GM12873 (cell line): ENCODE data around the gene FSTL3.

Experiments used
- TF ChIP-seq, protein P1 (sequence below): IDR thresholded peaks from 2 replicates; pipeline ENCODE4 v1.5.1; 2012; ENCODE audit warnings: low read depth, mild to moderate bottlenecking, moderate library complexity, low read length, control low read depth; ENCODE audit not compliant: insufficient read depth; ENCODE audit errors: missing control alignments

FSTL3 gene

DNA sequence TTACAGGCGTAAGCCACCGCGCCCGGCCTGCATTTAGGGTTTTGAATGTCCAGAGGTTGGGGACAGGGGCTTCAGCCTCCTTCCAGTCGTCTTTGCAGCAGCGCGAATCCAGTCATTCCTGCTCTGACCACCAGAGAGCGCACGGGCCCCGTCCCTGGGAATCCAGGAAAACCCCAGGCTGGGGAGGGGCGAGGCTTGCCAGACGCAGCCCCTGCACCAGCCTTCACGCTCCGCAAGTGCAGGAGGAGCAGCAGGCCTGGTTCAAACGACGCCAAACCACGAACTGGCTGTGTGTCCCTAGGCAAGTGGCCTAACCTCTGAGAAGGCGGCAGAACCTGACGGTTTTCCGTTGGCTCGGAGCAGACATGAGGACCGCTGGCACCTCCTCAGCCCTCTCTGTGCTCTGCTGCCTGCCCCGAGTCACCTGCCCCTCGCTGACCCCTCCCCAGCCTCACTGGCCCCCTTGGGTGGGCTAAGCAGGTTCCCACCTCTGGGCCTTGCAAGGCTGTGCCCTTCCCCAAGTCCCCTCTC lies 11.2 kb upstream of the FSTL3 start:
- TF ChIP-seq, protein P1, sequence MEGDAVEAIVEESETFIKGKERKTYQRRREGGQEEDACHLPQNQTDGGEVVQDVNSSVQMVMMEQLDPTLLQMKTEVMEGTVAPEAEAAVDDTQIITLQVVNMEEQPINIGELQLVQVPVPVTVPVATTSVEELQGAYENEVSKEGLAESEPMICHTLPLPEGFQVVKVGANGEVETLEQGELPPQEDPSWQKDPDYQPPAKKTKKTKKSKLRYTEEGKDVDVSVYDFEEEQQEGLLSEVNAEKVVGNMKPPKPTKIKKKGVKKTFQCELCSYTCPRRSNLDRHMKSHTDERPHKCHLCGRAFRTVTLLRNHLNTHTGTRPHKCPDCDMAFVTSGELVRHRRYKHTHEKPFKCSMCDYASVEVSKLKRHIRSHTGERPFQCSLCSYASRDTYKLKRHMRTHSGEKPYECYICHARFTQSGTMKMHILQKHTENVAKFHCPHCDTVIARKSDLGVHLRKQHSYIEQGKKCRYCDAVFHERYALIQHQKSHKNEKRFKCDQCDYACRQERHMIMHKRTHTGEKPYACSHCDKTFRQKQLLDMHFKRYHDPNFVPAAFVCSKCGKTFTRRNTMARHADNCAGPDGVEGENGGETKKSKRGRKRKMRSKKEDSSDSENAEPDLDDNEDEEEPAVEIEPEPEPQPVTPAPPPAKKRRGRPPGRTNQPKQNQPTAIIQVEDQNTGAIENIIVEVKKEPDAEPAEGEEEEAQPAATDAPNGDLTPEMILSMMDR = peak; percentile 91

DNA sequence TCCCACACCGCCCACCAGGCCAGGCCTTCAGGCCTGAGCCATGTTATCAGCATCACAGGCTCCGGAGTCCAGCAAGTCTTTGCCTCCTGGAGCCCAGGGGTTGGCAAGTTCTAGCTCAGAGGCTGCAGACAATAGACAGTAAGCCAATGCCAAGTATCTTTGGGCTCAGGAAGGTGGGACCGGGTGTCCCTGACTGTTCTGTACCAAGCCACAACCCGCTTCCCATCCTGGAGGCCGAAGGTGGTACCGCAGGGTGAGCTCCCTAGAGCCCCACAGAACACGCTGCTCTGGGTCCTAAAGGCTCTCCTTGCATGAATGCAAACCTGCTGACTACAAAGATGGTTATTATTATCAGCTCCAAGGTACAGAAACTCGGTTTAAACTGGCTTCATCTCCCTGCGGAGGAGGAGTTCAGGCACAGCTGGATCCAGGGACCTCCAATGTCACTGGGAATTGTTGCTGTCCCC lies 5.5 kb upstream of the FSTL3 start:
- TF ChIP-seq, protein P1 = peak; percentile 37

DNA sequence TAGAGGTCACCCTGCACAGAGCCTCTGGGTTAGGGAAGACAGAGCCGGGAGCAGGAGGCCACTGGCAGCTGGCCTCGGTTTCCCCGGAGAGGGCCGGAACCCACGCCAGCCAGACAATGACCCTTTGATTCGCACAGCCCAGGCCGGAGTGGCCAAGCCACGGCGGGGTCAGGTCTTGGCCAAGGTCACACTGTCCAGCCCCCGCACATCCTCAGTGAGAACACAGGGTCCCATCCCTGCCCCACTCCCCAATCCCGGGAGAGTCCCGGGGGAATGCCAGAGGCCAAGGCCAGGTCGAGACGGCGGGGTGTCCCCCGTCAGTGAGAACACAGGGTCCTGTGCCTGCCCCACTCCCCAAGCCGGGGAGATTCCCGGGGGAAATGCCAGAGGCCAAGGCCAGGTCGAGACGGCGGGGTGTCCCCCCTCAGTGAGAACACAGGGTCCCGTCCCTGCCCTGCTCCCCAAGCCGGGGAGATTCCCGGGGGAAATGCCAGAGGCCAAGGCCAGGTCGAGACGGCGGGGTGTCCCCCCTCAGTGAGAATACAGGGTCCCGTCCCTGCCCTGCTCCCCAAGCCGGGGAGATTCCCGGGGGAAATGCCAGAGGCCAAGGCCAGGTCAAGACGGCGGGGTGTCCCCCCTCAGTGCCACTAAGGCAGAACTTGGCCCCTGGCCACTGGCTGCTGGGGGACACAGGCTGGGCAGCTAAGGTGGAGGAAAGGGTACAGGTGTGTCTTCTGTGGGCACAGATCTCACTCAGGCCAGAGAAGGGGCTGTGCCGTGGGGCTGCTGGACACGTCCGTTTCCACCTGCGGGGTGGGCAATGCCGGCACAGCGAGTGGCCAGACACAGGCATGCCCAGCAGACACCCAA lies 1.7 kb upstream of the FSTL3 start:
- TF ChIP-seq, protein P1 = no peak

DNA sequence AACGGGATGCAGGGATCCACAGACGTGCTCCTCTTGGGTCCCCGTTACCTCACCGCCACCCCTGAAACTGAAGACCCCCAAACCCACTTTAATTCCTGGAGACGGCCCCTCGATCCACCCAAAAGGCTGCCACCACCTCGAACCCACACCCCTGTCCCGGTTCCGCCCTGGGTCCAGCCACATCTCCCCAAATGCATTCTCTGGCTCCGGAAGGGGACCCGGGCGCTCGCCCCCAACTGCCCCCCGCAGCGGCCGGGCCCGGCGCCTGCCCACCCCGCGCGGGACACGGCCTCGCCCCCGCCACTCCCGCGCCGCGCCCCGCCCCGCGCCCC lies 219 bp upstream of the FSTL3 start:
- TF ChIP-seq, protein P1 = no peak

DNA sequence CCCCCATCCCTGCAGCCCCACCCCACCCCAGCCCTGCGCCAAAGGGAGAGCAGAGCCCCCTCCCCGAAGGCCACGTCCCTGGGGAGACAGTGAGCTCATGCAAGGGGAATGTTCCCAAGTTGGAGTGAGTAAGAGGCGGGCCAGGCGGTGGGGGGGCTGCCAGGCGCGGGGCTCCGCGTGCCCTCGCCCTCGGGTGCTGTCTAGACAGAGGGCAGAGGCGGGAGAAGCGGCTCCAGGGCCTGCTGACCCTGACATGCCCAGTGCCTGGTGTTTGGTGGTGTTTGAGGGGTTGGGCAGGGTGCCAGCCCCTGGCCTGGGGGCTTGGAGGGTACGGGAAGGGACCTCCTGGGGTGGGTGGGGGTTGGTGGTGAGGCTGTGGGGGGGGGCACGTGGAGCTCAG lies 1.0 kb downstream of the FSTL3 start:
- TF ChIP-seq, protein P1 = no peak

DNA sequence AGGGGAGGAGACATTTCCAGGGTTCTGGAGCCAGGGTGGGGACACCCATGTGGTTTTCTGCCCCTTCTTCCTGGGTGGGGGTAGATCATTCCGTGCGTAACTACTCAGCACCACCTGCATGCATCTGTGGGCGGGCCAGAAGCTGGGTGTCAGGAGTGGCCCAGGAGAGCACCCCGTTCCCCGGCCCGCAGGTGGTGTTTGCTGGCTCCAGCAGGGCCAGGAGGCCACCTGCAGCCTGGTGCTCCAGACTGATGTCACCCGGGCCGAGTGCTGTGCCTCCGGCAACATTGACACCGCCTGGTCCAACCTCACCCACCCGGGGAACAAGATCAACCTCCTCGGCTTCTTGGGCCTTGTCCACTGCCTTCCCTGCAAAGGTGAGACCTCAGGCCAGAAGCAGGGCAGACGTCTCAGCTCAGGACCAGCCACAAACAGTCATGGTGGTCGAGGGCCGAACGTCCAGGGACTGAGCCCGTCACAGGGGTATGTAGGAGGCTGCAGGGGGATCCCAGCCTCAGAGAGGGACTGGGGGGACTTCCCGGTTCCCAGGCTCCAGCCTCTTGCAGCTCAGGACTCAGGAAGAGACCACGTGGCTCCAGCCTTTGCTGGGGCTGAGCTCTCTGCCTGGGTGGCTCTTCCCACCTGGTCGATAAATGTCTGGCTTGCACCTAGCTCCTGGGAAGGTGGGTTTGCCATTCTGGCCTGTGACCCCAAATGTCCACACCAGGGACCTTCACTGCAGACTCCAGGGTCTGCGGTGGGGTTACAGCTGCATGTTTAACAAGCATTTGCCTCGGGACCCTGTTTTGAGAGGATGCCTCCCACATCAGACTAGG lies 1.6 kb downstream of the FSTL3 start:
- TF ChIP-seq, protein P1 = no peak
